ENCODE results near the gene MXD3.
A peak's percentile ranks its signal among the peaks of the same experiment; 100 is the strongest.

MXD3 gene

GRCh38 chr5:177303925-177304391 is 7.7 kb downstream of the MXD3 start:
- ATAC-seq (peak; percentile 24), DNase-seq (no peak)
- H3K27ac Mint-ChIP-seq = peak overlapping the region; percentile 80 to 92

DNA sequence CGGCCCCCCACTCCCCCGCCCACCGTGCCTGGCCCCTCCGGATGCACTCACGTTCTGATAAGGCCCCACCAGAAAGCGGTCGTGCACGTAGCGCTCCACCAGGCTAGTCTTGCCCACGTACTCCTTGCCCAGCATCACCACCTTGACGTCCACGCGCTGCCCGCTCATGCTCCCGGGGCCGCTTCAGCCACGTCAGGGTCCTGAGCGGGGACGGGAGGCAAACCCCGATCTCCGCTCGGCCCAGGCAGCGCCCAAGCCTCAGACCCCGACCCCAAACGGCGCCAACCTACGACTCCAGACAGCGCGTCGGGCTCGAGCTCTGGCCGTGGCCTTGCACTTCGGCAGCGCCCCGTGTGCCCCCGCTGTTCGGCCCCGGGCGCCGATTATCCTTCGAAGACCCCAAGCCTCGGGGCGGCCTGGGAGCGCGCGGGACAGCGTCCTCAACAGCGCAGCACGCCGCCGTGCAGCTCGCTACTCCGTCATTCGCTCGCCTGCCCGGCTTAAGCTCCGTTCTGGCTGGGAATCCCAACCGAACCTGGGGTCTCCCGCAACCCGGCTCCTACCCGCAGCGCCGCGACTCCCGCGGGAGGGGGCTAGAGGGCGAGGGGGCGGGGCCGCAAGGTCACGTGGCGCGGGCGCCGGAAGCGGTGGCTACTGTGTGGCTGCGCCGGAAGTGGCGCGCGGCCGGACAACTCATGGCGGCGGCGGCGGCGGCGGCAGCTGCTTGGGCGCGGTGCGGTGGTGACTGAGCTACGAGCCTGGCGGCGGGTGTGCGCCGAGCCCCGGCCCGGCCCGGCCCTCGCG is 8.4 kb downstream of the MXD3 start, which contains the start of the genes PRELID1 and RAB24:
TSS of gene PRELID1 (plus strand) at position 679 of the 804 bp plus-strand sequence. CDS start 187 bp downstream, outside the sequence.
TSS of gene RAB24 (minus strand) at position 599 of the 804 bp plus-strand sequence. CDS start at position 168, 431 bp downstream.
- H3K27ac Mint-ChIP-seq = peak within 1 kb of the TSS; percentile 80 to 95
- ATAC-seq (peak; percentile 79), DNase-seq (peak; percentile 89)
- no peaks in the 10 kb centered on the region for H3K27me3 Mint-ChIP-seq
- peak within 1 kb of the TSS; percentile 88 to 90 for H3K4me3 Mint-ChIP-seq
- H3K4me1 Mint-ChIP-seq = peaks cover 73% of the 10 kb centered on the region
- H3K9me3 Mint-ChIP-seq = no peaks in the 10 kb centered on the region

More at GRCh38 chr5:177303925-177304391, 7.7 kb downstream of the MXD3 start:
- H3K9me3 Mint-ChIP-seq = no peaks in the 10 kb centered on the region
- peaks cover 75% of the 10 kb centered on the region for H3K4me1 Mint-ChIP-seq
- no peaks in the 10 kb centered on the region for H3K27me3 Mint-ChIP-seq
- H3K4me3 Mint-ChIP-seq = peak overlapping the region; percentile 88 to 90

GRCh38 chr5:177302354-177303110 is 9.2 kb downstream of the MXD3 start:
- Mint-ChIP-seq H3K4me1 (peaks cover 79% of the 10 kb centered on the region), H3K4me3 (peak overlapping the region; percentile 88 to 90), H3K9me3 (no peaks in the 10 kb centered on the region), H3K27ac (peak overlapping the region; percentile 65 to 95), H3K27me3 (no peaks in the 10 kb centered on the region)
- no peak for ATAC-seq
- DNase-seq = no peak

- H3K27ac Mint-ChIP-seq = peak overlapping the region in 1 of 2 donors; percentile 95
- no peaks in the 10 kb centered on the region for H3K9me3 Mint-ChIP-seq
- H3K4me3 Mint-ChIP-seq = peak overlapping the region; percentile 88 to 90
- DNase-seq = no peak
- peaks cover 84% of the 10 kb centered on the region for H3K4me1 Mint-ChIP-seq
- no peak for ATAC-seq
- H3K27me3 Mint-ChIP-seq = no peaks in the 10 kb centered on the region
These were observed 10.1 kb downstream of the MXD3 start for GRCh38 chr5:177301503-177302165.

DNA sequence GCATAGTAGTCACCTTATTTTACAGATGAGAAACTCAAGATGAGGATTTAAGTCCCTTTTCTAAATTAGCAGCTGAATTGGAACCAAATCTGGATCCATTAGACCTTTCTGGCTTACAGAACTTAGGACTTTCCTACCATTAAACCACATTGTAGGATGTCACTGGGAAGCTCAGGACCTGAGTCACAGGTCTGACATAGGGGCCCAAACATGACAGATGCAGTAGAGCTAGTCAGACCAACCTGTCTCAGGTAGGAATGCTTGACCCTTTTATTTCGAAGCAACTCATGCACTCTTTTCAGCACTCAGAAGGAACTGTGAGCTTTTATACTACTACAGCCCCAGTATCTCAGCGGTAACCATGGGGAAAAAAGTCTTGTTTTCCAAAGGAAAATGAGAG is 10.7 kb downstream of the MXD3 start:
- no peak for DNase-seq
- H3K27me3 Mint-ChIP-seq = no peaks in the 10 kb centered on the region
- ATAC-seq = no peak
- peak overlapping the region; percentile 65 to 88 for H3K4me3 Mint-ChIP-seq
- H3K27ac Mint-ChIP-seq = peak overlapping the region in 1 of 2 donors; percentile 33
- no peaks in the 10 kb centered on the region for H3K9me3 Mint-ChIP-seq
- peaks cover 84% of the 10 kb centered on the region for H3K4me1 Mint-ChIP-seq

- Mint-ChIP-seq H3K27me3 (no peaks in the 10 kb centered on the region), H3K4me3 (peak overlapping the region; percentile 65 to 88), H3K27ac (peak overlapping the region; percentile 88 to 91), H3K4me1 (peaks cover 84% of the 10 kb centered on the region), H3K9me3 (no peaks in the 10 kb centered on the region)
- ATAC-seq (peak; percentile 46), DNase-seq (peak in 1 of 2 donors; percentile 51)
These were observed 11.3 kb downstream of the MXD3 start for GRCh38 chr5:177300236-177300880.

GRCh38 chr5:177299697-177300096 is 12.0 kb downstream of the MXD3 start:
- H3K27ac Mint-ChIP-seq = peak overlapping the region in 1 of 2 donors; percentile 47
- ATAC-seq (no peak), DNase-seq (no peak)
- peaks cover 82% of the 10 kb centered on the region for H3K4me1 Mint-ChIP-seq
- H3K9me3 Mint-ChIP-seq = no peaks in the 10 kb centered on the region
- H3K27me3 Mint-ChIP-seq = no peaks in the 10 kb centered on the region
- H3K4me3 Mint-ChIP-seq = no peak overlapping the region

- Mint-ChIP-seq H3K27me3 (no peaks in the 10 kb centered on the region), H3K27ac (no peak overlapping the region), H3K4me3 (no peak overlapping the region), H3K9me3 (no peaks in the 10 kb centered on the region), H3K4me1 (peaks cover 79% of the 10 kb centered on the region)
- DNase-seq = no peak
- no peak for ATAC-seq
These were observed 13.8 kb downstream of the MXD3 start for GRCh38 chr5:177297922-177298321.

GRCh38 chr5:177296581-177296980 is 15.1 kb downstream of the MXD3 start:
- Mint-ChIP-seq H3K4me3 (peak overlapping the region in 1 of 2 donors; percentile 5), H3K9me3 (no peaks in the 10 kb centered on the region), H3K4me1 (peaks cover 68% of the 10 kb centered on the region), H3K27me3 (no peaks in the 10 kb centered on the region), H3K27ac (peak overlapping the region; percentile 52 to 76)
- DNase-seq (no peak), ATAC-seq (no peak)

DNA sequence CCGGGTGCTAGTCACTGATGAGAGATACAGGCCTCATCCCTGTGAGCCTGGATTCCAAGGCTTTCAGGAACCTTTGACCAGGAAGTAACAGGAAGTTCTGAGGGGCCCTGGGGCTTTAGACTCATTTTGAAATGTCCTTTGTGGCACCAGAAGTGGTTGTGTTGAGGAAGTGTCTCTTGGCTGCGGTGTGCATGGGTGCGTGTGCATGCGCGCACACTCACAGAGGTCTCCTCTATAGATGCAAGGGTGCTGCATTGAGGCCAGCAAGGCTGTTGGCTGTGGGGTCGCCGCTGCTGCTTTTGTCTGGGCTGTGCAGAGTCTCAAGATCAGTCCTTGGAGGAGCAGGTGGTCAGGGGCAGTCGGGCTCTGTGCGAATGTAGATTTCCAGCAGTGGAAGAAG is 15.8 kb downstream of the MXD3 start:
- Mint-ChIP-seq H3K27me3 (no peaks in the 10 kb centered on the region), H3K9me3 (no peaks in the 10 kb centered on the region), H3K4me3 (peak overlapping the region in 1 of 2 donors; percentile 37), H3K27ac (peak overlapping the region; percentile 23 to 76), H3K4me1 (peaks cover 61% of the 10 kb centered on the region)
- ATAC-seq = no peak
- DNase-seq = no peak

- H3K4me3 Mint-ChIP-seq = no peak overlapping the region
- no peak for ATAC-seq
- H3K4me1 Mint-ChIP-seq = peaks cover 48% of the 10 kb centered on the region
These were observed 17.1 kb downstream of the MXD3 start for GRCh38 chr5:177294632-177295031.

DNA sequence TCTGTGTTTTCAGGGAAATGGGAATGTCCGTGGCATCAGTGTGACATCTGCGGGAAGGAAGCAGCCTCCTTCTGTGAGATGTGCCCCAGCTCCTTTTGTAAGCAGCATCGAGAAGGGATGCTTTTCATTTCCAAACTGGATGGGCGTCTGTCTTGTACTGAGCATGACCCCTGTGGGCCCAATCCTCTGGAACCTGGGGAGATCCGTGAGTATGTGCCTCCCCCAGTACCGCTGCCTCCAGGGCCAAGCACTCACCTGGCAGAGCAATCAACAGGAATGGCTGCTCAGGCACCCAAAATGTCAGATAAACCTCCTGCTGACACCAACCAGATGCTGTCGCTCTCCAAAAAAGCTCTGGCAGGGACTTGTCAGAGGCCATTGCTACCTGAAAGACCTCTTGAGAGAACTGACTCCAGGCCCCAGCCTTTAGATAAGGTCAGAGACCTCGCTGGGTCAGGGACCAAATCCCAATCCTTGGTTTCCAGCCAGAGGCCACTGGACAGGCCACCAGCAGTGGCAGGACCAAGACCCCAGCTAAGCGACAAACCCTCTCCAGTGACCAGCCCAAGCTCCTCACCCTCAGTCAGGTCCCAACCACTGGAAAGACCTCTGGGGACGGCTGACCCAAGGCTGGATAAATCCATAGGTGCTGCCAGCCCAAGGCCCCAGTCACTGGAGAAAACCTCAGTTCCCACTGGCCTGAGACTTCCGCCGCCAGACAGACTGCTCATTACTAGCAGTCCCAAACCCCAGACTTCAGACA is 17.7 kb downstream of the MXD3 start:
- no peaks in the 10 kb centered on the region for H3K27me3 Mint-ChIP-seq
- DNase-seq (no peak), ATAC-seq (no peak)
- H3K4me1 Mint-ChIP-seq = peaks cover 42% of the 10 kb centered on the region
- no peaks in the 10 kb centered on the region for H3K9me3 Mint-ChIP-seq
- H3K4me3 Mint-ChIP-seq = no peak overlapping the region
- H3K27ac Mint-ChIP-seq = peak overlapping the region; percentile 19 to 40

More at GRCh38 chr5:177294632-177295031, 17.1 kb downstream of the MXD3 start:
- no peaks in the 10 kb centered on the region for H3K9me3 Mint-ChIP-seq
- no peaks in the 10 kb centered on the region for H3K27me3 Mint-ChIP-seq
- no peak for DNase-seq
- no peak overlapping the region for H3K27ac Mint-ChIP-seq

DNA sequence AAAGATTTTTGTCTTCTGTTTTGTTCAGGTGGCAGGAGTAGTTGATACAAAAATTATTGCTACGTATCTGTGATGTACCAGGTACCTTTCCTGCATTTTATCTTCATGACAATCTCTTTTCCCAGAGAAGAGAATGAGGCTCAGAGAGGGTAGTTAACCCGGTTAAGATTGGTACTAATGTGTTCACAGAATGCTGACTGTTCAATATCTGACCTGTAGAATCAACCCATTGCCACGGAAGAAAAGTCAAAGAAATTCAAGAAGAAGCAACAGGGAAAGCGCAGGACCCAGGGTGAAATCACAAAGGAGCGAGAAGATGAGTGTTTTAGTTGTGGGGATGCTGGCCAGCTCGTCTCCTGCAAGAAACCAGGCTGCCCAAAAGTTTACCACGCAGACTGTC is 20.0 kb downstream of the MXD3 start:
- H3K4me1 Mint-ChIP-seq = peaks cover 24% of the 10 kb centered on the region
- no peaks in the 10 kb centered on the region for H3K9me3 Mint-ChIP-seq
- no peak overlapping the region for H3K27ac Mint-ChIP-seq
- no peak overlapping the region for H3K4me3 Mint-ChIP-seq
- no peak for DNase-seq
- H3K27me3 Mint-ChIP-seq = no peaks in the 10 kb centered on the region
- no peak for ATAC-seq

Data from stimulated activated naive CD8-positive, alpha-beta T cell treated with anti-CD3 and anti-CD28 coated beads, Interleukin-15, amount 100 ng/mL, for 72 hours (primary cell).